HCT116 (cell line): Measurements from ENCODE around the gene TBC1D1. TPM values are rescaled to one million over a fixed set of nuclear protein-coding genes. Genes with fewer than 3 reads are reported as not detected.

Source experiments
- ATAC-seq: fragments of 200-7000 bp; cut with Tn5 transposase; 2 replicates; pipeline ENCODE4 v1.9.1; 2020; ENCODE audit warnings: mild to moderate bottlenecking, moderate library complexity
- BruUV-seq: library from RNA; stranded (reverse); fragments of 400-500 nt; replicated peaks from 2 replicates; lab custom pipeline; 2021; lab: Mats Ljungman, UMichigan
- CTCF ChIA-PET: fragments of 300-600 bp; sonication (Branson Sonifier 250); formaldehyde crosslinking; loops from one replicate; lab custom pipeline; 2021; ENCODE audit warnings: antibody characterized with exemption; lab: Charles Lee
- POLR2A ChIA-PET: fragments of 300-600, 350-600 bp; sonication (Branson Sonifier 250); formaldehyde crosslinking; loops from one replicate; lab custom pipeline; 2021; ENCODE audit warnings: antibody characterized with exemption; lab: Charles Lee
- RAD21 ChIA-PET, 2 experiments: fragments of 300-600 bp; sonication (Branson Sonifier 250); formaldehyde crosslinking; loops; one replicate each; lab custom pipeline; 2023; ENCODE audit warnings: low total read pairs in 2 of 2; ENCODE audit not compliant: uncharacterized antibody in 2 of 2, unreplicated experiment in 2 of 2, low non-redundant PET in 1 of 2; lab: Charles Lee
- DNase-seq: peaks from one replicate; pipeline ENCODE4 v3.0.0-alpha.2; 2010; ENCODE audit warnings: low read depth, low spot score
- H2AFZ ChIP-seq: fragments of 200-600 bp; shearing (Covaris generic), sonication (generic); 2 replicates; pipeline ENCODE4 v1.6.1; 2017; ENCODE audit warnings: low read depth, mixed run types, mixed read lengths, antibody characterized with exemption, low read length; ENCODE audit not compliant: poor library complexity, severe bottlenecking
- H3K27ac ChIP-seq: 2 replicates; pipeline ENCODE4 v1.5.1; 2012; ENCODE audit warnings: low read depth, low read length
- H3K27me3 ChIP-seq: fragments of 200-600 bp; sonication (generic); 2 replicates; pipeline ENCODE4 v1.6.1; 2016; ENCODE audit warnings: mixed run types, low read length, mixed read lengths; ENCODE audit not compliant: insufficient read depth
- H3K36me3 ChIP-seq, 2 experiments: fragments of 200-500 bp in 1 of 2; fragments of 200-600 bp in 1 of 2; sonication (Bioruptor generic) in 1 of 2; sonication (generic) in 1 of 2; 2 replicates each; pipeline versions ENCODE4 v1.5.1 to v1.6.1; 2014 to 2016; ENCODE audit warnings: low read length in 2 of 2, inconsistent platforms in 1 of 2, mixed read lengths in 1 of 2, mixed run types in 1 of 2; ENCODE audit not compliant: insufficient read depth in 2 of 2, control insufficient read depth in 1 of 2
- H3K4me1 ChIP-seq, 2 experiments: fragments of 200-600 bp in 1 of 2; sonication (generic) in 1 of 2; 2 replicates each; pipeline versions ENCODE4 v1.5.1 to v1.6.1; 2012 to 2017; ENCODE audit warnings: low read length in 2 of 2, inconsistent platforms in 1 of 2, mild to moderate bottlenecking in 1 of 2, mixed read lengths in 1 of 2, mixed run types in 1 of 2, moderate library complexity in 1 of 2; ENCODE audit not compliant: insufficient read depth in 2 of 2, control insufficient read depth in 1 of 2
- H3K4me2 ChIP-seq: fragments of 200-600 bp; sonication (generic); 2 replicates; pipeline ENCODE4 v1.6.1; 2017; ENCODE audit warnings: mixed run types, low read length, mixed read lengths
- H3K4me3 ChIP-seq, 2 experiments: fragments of 200-600 bp in 1 of 2; sonication (generic) in 1 of 2; replicated peaks in 1 of 2; 2 replicates each; pipeline ENCODE4 v1.5.1; 2011 to 2016; ENCODE audit warnings: low read length in 2 of 2, control low read depth in 1 of 2, low read depth in 1 of 2, mild to moderate bottlenecking in 1 of 2, mixed read lengths in 1 of 2, mixed run types in 1 of 2
- H3K79me2 ChIP-seq: fragments of 200-600 bp; sonication (generic); 2 replicates; pipeline ENCODE4 v1.6.1; 2017; ENCODE audit warnings: mild to moderate bottlenecking, mixed run types, low read length, moderate library complexity, mixed read lengths; ENCODE audit not compliant: insufficient read depth
- H3K9ac ChIP-seq: fragments of 200-600 bp; sonication (generic); 2 replicates; pipeline ENCODE4 v1.6.1; 2016; ENCODE audit warnings: low read length, mixed read lengths
- H3K9me2 ChIP-seq: fragments of 200-600 bp; sonication (generic), shearing (Covaris generic); 2 replicates; pipeline ENCODE4 v1.6.1; 2017; ENCODE audit warnings: mixed run types, mild to moderate bottlenecking, moderate library complexity; ENCODE audit not compliant: insufficient read depth
- H3K9me3 ChIP-seq, 2 experiments: fragments of 200-500 bp in 1 of 2; fragments of 200-600 bp in 1 of 2; sonication (Bioruptor generic) in 1 of 2; sonication (generic) in 1 of 2; 2 replicates each; pipeline ENCODE4 v1.6.1; 2014 to 2017; ENCODE audit warnings: low read length in 2 of 2, mixed read lengths in 2 of 2, inconsistent platforms in 1 of 2, low read depth in 1 of 2, mild to moderate bottlenecking in 1 of 2, mixed run types in 1 of 2, moderate library complexity in 1 of 2; ENCODE audit not compliant: control insufficient read depth in 1 of 2, insufficient read depth in 1 of 2
- H4K20me1 ChIP-seq: fragments of 200-600 bp; sonication (generic), shearing (Covaris generic); 2 replicates; pipeline ENCODE4 v1.6.1; 2017; ENCODE audit warnings: mixed run types, mild to moderate bottlenecking, moderate library complexity; ENCODE audit not compliant: insufficient read depth
- CEBPB ChIP-seq: IDR thresholded peaks from 2 replicates; pipeline ENCODE4 v1.6.1; 2012; ENCODE audit warnings: low read depth
- EZH2 ChIP-seq: fragments of 200-600 bp; sonication (generic); IDR thresholded peaks from 2 replicates; pipeline ENCODE4 v1.6.1; 2017; ENCODE audit warnings: antibody characterized with exemption, mixed run types
- RAD21 ChIP-seq: IDR thresholded peaks from 2 replicates; pipeline ENCODE4 v1.6.1; 2012; ENCODE audit warnings: low read depth, mild to moderate bottlenecking
- SP1 ChIP-seq: IDR thresholded peaks from 2 replicates; pipeline ENCODE4 v1.6.1; 2012; ENCODE audit warnings: low read depth
- SRF ChIP-seq: IDR thresholded peaks from 2 replicates; pipeline ENCODE4 v1.6.1; 2012; ENCODE audit warnings: low read depth
- TCF7L2 ChIP-seq: IDR thresholded peaks from 2 replicates; pipeline ENCODE4 v1.7.0; 2011; ENCODE audit warnings: borderline replicate concordance, inconsistent platforms; ENCODE audit not compliant: insufficient read depth, insufficient read length; ENCODE audit errors: extremely low read depth
- YY1 ChIP-seq: IDR thresholded peaks from 2 replicates; pipeline ENCODE4 v1.6.1; 2011; ENCODE audit warnings: low read length, low read depth, moderate library complexity, mild to moderate bottlenecking; ENCODE audit not compliant: insufficient replicate concordance; ENCODE audit errors: extremely low read depth
- ZFX ChIP-seq: fragments of 450-650 bp; IDR thresholded peaks from 2 replicates; pipeline ENCODE4 v1.6.1; 2017
- intact Hi-C: fragments of 100-400 bp; cut with micrococcal nuclease; formaldehyde crosslinking; loops from 2 replicates; pipeline ENCODE4 v1.10.0; 2022
- total RNA-seq: library from RNA; stranded (reverse); gene quantifications from one replicate; pipeline ENCODE4 v1.2.1, GENCODE V29; 2021; ENCODE audit not compliant: unreplicated experiment
- TF ChIP-seq, protein P1 (sequence below): IDR thresholded peaks from 2 replicates; pipeline ENCODE4 v1.6.1; 2012; ENCODE audit warnings: low read depth
- TF ChIP-seq, protein P2 (sequence below), 3 experiments: fragments of 200-600 bp in 1 of 3; sonication (generic) in 1 of 3; IDR thresholded peaks in 2 of 3; conservative IDR thresholded peaks in 1 of 3; 2 replicates each; pipeline ENCODE4 v1.5.1; 2012 to 2017; ENCODE audit warnings: low read depth in 2 of 3, low read length in 2 of 3, antibody characterized with exemption in 1 of 3, borderline replicate concordance in 1 of 3, control low read depth in 1 of 3, mild to moderate bottlenecking in 1 of 3, mixed read lengths in 1 of 3, mixed run types in 1 of 3, moderate library complexity in 1 of 3; ENCODE audit not compliant: insufficient read depth in 1 of 3
- TF ChIP-seq, protein P3 (sequence below): IDR thresholded peaks from 2 replicates; pipeline ENCODE4 v1.6.1; 2011; ENCODE audit warnings: mild to moderate bottlenecking, low read length, moderate library complexity; ENCODE audit not compliant: insufficient replicate concordance; ENCODE audit errors: extremely low read depth
- TF ChIP-seq, protein P4 (sequence below): IDR thresholded peaks from 2 replicates; pipeline ENCODE4 v1.6.1; 2012

Gene TBC1D1
- total RNA-seq, 1 experiment from 2014 or later = 82.7 TPM

DNA sequence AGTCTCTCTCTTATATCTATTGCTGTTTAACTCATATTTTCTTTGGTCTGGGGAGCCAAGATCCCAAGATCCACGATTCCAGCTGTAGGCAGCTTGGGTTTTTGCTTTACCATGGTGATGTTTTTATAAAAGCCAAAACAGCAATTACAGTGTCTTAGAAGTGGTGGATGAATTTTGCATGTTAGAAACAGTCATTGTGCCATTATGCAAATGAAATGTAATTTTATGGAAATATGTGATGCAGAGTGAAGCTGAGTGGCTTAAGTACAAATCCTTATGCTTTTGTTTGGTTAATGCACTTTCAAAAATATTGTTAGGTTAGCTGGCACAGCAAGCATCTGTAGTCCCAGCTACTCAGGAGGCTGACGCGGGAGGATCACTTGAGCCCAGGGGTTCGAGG, 36.5 kb downstream of the TBC1D1 start:
- Histone ChIP-seq H3K9me3 (no peaks in the 10 kb centered on the region), H2AFZ (no peak overlapping the region), H4K20me1 (no peaks in the 10 kb centered on the region), H3K9ac (no peak overlapping the region), H3K9me2 (no peaks in the 10 kb centered on the region), H3K4me2 (no peak overlapping the region), H3K4me1 (no peaks in the 10 kb centered on the region), H3K4me3 (no peak overlapping the region), H3K79me2 (no peaks in the 10 kb centered on the region), H3K27me3 (no peaks in the 10 kb centered on the region), H3K27ac (no peak overlapping the region), H3K36me3 (no peaks in the 10 kb centered on the region)
- CTCF ChIA-PET = no interaction called here
- DNase-seq = no peak
- TF ChIP-seq, protein P1, sequence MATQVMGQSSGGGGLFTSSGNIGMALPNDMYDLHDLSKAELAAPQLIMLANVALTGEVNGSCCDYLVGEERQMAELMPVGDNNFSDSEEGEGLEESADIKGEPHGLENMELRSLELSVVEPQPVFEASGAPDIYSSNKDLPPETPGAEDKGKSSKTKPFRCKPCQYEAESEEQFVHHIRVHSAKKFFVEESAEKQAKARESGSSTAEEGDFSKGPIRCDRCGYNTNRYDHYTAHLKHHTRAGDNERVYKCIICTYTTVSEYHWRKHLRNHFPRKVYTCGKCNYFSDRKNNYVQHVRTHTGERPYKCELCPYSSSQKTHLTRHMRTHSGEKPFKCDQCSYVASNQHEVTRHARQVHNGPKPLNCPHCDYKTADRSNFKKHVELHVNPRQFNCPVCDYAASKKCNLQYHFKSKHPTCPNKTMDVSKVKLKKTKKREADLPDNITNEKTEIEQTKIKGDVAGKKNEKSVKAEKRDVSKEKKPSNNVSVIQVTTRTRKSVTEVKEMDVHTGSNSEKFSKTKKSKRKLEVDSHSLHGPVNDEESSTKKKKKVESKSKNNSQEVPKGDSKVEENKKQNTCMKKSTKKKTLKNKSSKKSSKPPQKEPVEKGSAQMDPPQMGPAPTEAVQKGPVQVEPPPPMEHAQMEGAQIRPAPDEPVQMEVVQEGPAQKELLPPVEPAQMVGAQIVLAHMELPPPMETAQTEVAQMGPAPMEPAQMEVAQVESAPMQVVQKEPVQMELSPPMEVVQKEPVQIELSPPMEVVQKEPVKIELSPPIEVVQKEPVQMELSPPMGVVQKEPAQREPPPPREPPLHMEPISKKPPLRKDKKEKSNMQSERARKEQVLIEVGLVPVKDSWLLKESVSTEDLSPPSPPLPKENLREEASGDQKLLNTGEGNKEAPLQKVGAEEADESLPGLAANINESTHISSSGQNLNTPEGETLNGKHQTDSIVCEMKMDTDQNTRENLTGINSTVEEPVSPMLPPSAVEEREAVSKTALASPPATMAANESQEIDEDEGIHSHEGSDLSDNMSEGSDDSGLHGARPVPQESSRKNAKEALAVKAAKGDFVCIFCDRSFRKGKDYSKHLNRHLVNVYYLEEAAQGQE = no peak
- no peak for TF ChIP-seq TCF7L2
- no peak for TF ChIP-seq RAD21
- no peak for TF ChIP-seq ZFX
- TF ChIP-seq SP1 = no peak
- TF ChIP-seq, protein P2, sequence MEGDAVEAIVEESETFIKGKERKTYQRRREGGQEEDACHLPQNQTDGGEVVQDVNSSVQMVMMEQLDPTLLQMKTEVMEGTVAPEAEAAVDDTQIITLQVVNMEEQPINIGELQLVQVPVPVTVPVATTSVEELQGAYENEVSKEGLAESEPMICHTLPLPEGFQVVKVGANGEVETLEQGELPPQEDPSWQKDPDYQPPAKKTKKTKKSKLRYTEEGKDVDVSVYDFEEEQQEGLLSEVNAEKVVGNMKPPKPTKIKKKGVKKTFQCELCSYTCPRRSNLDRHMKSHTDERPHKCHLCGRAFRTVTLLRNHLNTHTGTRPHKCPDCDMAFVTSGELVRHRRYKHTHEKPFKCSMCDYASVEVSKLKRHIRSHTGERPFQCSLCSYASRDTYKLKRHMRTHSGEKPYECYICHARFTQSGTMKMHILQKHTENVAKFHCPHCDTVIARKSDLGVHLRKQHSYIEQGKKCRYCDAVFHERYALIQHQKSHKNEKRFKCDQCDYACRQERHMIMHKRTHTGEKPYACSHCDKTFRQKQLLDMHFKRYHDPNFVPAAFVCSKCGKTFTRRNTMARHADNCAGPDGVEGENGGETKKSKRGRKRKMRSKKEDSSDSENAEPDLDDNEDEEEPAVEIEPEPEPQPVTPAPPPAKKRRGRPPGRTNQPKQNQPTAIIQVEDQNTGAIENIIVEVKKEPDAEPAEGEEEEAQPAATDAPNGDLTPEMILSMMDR (IDR thresholded peaks at IDR 0.05 in 2 of 3, conservative IDR thresholded peaks at IDR 0.05 in 1 of 3; ENCODE audit: borderline replicate concordance in 1 of 3, insufficient read depth in 1 of 3, low read depth in 2 of 3, low read length in 2 of 3) = no peak
- TF ChIP-seq YY1 = no peak
- TF ChIP-seq SRF = no peak
- no peak for TF ChIP-seq CEBPB
- TF ChIP-seq, protein P3, sequence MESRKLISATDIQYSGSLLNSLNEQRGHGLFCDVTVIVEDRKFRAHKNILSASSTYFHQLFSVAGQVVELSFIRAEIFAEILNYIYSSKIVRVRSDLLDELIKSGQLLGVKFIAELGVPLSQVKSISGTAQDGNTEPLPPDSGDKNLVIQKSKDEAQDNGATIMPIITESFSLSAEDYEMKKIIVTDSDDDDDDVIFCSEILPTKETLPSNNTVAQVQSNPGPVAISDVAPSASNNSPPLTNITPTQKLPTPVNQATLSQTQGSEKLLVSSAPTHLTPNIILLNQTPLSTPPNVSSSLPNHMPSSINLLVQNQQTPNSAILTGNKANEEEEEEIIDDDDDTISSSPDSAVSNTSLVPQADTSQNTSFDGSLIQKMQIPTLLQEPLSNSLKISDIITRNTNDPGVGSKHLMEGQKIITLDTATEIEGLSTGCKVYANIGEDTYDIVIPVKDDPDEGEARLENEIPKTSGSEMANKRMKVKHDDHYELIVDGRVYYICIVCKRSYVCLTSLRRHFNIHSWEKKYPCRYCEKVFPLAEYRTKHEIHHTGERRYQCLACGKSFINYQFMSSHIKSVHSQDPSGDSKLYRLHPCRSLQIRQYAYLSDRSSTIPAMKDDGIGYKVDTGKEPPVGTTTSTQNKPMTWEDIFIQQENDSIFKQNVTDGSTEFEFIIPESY = no peak
- TF ChIP-seq EZH2 = no peak
- TF ChIP-seq, protein P4, sequence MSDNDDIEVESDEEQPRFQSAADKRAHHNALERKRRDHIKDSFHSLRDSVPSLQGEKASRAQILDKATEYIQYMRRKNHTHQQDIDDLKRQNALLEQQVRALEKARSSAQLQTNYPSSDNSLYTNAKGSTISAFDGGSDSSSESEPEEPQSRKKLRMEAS = no peak
- RAD21 ChIA-PET = no interaction called here
- BruUV-seq = no TSS peak
- POLR2A ChIA-PET = no interaction called here
- intact Hi-C loops = no loop called here
- ATAC-seq = no peak
